ENCODE data around the gene LRRC3.

DNA sequence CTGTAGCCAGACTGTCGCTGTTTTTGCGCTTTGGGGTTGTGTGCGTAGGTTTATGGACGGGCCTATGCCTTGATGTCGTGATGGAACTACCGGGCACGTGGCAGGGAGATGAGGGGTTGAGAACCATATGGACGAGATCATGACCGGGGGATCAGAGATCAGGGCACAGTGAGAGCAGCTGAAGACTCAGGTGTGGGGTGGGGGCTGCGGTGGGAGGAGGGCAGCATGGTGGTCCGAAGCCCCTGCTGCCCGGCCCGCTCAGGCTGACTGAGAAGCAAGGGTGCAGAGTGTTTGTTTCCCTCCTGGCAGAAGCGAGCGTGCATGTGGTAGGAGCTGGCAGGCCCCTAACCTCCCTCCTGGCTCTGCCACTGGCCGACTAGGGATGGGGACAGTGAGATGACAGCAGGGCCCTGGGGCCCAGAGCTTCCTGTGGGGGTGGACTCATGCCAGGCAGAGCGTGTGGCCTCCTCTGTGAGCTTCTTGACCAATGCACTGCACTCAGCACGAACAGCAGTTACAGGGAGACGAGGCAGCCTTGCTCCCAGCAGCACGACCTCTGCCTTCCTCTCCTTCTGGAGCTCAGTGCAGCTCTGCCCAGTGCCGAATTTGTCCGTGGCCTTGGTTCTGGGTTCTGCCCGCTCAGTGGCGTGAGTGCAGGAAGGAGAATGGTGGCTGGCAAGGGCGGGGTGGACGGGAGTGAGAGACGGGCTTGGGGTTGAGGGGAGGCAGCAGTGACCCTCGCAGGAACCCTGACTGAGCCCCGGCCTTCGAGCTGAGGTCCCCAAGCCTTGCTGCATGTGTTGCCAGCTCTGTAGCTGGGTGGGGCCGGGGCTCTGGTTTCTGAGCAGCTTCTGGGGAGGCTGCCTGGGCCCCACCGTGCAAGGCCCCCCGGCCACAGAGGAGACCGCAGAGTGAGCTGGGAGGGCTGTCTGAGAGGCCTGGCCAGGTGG is 22.2 kb upstream of the LRRC3 start:
- TF ChIP-seq, protein P1, sequence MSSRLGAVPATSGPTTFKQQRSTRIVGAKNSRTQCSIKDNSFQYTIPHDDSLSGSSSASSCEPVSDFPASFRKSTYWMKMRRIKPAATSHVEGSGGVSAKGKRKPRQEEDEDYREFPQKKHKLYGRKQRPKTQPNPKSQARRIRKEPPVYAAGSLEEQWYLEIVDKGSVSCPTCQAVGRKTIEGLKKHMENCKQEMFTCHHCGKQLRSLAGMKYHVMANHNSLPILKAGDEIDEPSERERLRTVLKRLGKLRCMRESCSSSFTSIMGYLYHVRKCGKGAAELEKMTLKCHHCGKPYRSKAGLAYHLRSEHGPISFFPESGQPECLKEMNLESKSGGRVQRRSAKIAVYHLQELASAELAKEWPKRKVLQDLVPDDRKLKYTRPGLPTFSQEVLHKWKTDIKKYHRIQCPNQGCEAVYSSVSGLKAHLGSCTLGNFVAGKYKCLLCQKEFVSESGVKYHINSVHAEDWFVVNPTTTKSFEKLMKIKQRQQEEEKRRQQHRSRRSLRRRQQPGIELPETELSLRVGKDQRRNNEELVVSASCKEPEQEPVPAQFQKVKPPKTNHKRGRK (CRISPR knock-in tag; IDR thresholded peaks at IDR 0.05; ENCODE audit: borderline replicate concordance) = no peak
- TF ChIP-seq, protein P2, sequence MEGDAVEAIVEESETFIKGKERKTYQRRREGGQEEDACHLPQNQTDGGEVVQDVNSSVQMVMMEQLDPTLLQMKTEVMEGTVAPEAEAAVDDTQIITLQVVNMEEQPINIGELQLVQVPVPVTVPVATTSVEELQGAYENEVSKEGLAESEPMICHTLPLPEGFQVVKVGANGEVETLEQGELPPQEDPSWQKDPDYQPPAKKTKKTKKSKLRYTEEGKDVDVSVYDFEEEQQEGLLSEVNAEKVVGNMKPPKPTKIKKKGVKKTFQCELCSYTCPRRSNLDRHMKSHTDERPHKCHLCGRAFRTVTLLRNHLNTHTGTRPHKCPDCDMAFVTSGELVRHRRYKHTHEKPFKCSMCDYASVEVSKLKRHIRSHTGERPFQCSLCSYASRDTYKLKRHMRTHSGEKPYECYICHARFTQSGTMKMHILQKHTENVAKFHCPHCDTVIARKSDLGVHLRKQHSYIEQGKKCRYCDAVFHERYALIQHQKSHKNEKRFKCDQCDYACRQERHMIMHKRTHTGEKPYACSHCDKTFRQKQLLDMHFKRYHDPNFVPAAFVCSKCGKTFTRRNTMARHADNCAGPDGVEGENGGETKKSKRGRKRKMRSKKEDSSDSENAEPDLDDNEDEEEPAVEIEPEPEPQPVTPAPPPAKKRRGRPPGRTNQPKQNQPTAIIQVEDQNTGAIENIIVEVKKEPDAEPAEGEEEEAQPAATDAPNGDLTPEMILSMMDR (IDR thresholded peaks at IDR 0.05) = no peak
- TF ChIP-seq GTF2I (CRISPR knock-in tag; conservative IDR thresholded peaks at IDR 0.05) = no peak
- no peak for TF ChIP-seq MYBL2 (CRISPR knock-in tag; IDR thresholded peaks at IDR 0.05)
- TF ChIP-seq, protein P3, sequence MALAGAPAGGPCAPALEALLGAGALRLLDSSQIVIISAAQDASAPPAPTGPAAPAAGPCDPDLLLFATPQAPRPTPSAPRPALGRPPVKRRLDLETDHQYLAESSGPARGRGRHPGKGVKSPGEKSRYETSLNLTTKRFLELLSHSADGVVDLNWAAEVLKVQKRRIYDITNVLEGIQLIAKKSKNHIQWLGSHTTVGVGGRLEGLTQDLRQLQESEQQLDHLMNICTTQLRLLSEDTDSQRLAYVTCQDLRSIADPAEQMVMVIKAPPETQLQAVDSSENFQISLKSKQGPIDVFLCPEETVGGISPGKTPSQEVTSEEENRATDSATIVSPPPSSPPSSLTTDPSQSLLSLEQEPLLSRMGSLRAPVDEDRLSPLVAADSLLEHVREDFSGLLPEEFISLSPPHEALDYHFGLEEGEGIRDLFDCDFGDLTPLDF (CRISPR knock-in tag; IDR thresholded peaks at IDR 0.05) = no peak
- no peak for TF ChIP-seq CREB1 (CRISPR knock-in tag; IDR thresholded peaks at IDR 0.05)
- TF ChIP-seq, protein P4, sequence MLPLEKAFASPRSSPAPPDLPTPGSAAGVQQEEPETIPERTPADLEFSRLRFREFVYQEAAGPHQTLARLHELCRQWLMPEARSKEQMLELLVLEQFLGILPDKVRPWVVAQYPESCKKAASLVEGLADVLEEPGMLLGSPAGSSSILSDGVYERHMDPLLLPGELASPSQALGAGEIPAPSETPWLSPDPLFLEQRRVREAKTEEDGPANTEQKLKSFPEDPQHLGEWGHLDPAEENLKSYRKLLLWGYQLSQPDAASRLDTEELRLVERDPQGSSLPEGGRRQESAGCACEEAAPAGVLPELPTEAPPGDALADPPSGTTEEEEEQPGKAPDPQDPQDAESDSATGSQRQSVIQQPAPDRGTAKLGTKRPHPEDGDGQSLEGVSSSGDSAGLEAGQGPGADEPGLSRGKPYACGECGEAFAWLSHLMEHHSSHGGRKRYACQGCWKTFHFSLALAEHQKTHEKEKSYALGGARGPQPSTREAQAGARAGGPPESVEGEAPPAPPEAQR (CRISPR knock-in tag; IDR thresholded peaks at IDR 0.05) = no peak
